A673 (cell line): Measurements from ENCODE around the gene INPP1. TPM values are rescaled to one million over a fixed set of nuclear protein-coding genes. Genes with fewer than 3 reads are reported as not detected.

Experiments used
- BruUV-seq: library from RNA; stranded (reverse); fragments of 400-500 nt; replicated peaks from 2 replicates; lab custom pipeline; 2021; lab: Mats Ljungman, UMichigan
- CTCF ChIA-PET: fragments of 300-600 bp; sonication (Branson Sonifier 250); formaldehyde crosslinking; loops from one replicate; lab custom pipeline; 2022; ENCODE audit warnings: antibody characterized with exemption; lab: Charles Lee
- POLR2A ChIA-PET: fragments of 300-600 bp; sonication (Branson Sonifier 250); formaldehyde crosslinking; loops from one replicate; lab custom pipeline; 2022; ENCODE audit warnings: antibody characterized with exemption; ENCODE audit not compliant: low non-redundant PET; lab: Charles Lee
- DNase-seq: peaks from one replicate; pipeline ENCODE4 v3.0.0-alpha.2; 2015; ENCODE audit warnings: low spot score
- H3K27ac ChIP-seq: fragments of 200-600 bp; sonication (generic); 2 replicates; pipeline ENCODE4 v1.5.1; 2016; ENCODE audit warnings: mixed run types, low read depth, mild to moderate bottlenecking, mixed read lengths, antibody characterized with exemption, low read length; ENCODE audit not compliant: poor library complexity, severe bottlenecking
- H3K27me3 ChIP-seq: fragments of 200-600 bp; sonication (generic); replicated peaks from 2 replicates; pipeline ENCODE4 v1.6.1; 2017; ENCODE audit warnings: mixed run types, low read depth, mild to moderate bottlenecking, mixed read lengths, antibody characterized with exemption, low read length; ENCODE audit not compliant: insufficient read depth, poor library complexity
- H3K36me3 ChIP-seq: fragments of 200-600 bp; sonication (generic); 2 replicates; pipeline ENCODE4 v1.6.1; 2016; ENCODE audit warnings: mixed run types, mild to moderate bottlenecking, mixed read lengths, antibody characterized with exemption, low read length; ENCODE audit not compliant: insufficient read depth, poor library complexity, severe bottlenecking
- H3K4me1 ChIP-seq: fragments of 200-600 bp; sonication (generic); 2 replicates; pipeline ENCODE4 v1.6.1; 2017; ENCODE audit warnings: mixed run types, mild to moderate bottlenecking, mixed read lengths, antibody characterized with exemption, low read length; ENCODE audit not compliant: insufficient read depth, poor library complexity, severe bottlenecking
- H3K4me3 ChIP-seq: fragments of 200-600 bp; sonication (generic); 2 replicates; pipeline ENCODE4 v1.5.1; 2016; ENCODE audit warnings: low read depth, mixed run types, mild to moderate bottlenecking, mixed read lengths, low read length; ENCODE audit not compliant: poor library complexity, severe bottlenecking
- H3K9me3 ChIP-seq: fragments of 200-600 bp; sonication (generic); 2 replicates; pipeline ENCODE4 v1.6.1; 2016; ENCODE audit warnings: mixed run types, low read depth, mild to moderate bottlenecking, mixed read lengths, antibody characterized with exemption, low read length; ENCODE audit not compliant: poor library complexity, severe bottlenecking
- CTCF ChIP-seq: fragments of 300-800, 200-600 bp; sonication (generic); conservative IDR thresholded peaks from 2 replicates; pipeline ENCODE4 v1.5.1; 2017; ENCODE audit warnings: low read depth, mild to moderate bottlenecking, antibody characterized with exemption, low read length, moderate library complexity, mixed read lengths
- EZH2 ChIP-seq: fragments of 200-600 bp; sonication (generic); IDR thresholded peaks from 2 replicates; pipeline ENCODE4 v1.6.1; 2017; ENCODE audit warnings: borderline replicate concordance, low read depth, mild to moderate bottlenecking, mixed read lengths, antibody characterized with exemption, low read length; ENCODE audit not compliant: poor library complexity, severe bottlenecking
- intact Hi-C: fragments of 100-400 bp; cut with micrococcal nuclease; formaldehyde crosslinking; loops from one replicate; pipeline ENCODE4 v1.10.0; 2022; ENCODE audit not compliant: unreplicated experiment
- total RNA-seq: library from RNA; stranded (reverse); gene quantifications from 2 replicates; pipeline ENCODE4 v1.2.3, GENCODE V29; 2021

The INPP1 gene
- total RNA-seq, 1 experiment from 2014 or later: 3.9 TPM

- CTCF ChIA-PET: no interaction called here
- no TSS peak for BruUV-seq
These were observed 10.0 kb upstream of the INPP1 start for GRCh38 chr2:190333395-190333794.

GRCh38 chr2:190333928-190334327 is 9.5 kb upstream of the INPP1 start:
- Histone ChIP-seq H3K4me1 (no peaks in the 10 kb centered on the region), H3K9me3 (no peaks in the 10 kb centered on the region), H3K4me3 (no peak overlapping the region), H3K36me3 (no peaks in the 10 kb centered on the region), H3K27ac (no peak overlapping the region), H3K27me3 (no peaks in the 10 kb centered on the region)
- CTCF ChIA-PET: no interaction called here
- DNase-seq: no peak
- BruUV-seq: no TSS peak
- POLR2A ChIA-PET: no interaction called here
- TF ChIP-seq EZH2 (no peak), CTCF (no peak)
- intact Hi-C loops: loop anchor here (10.0 kb wide), 1 partner anchor 181 kb away; no protein-coding TSS in a partner anchor

More at GRCh38 chr2:190333395-190333794, 10.0 kb upstream of the INPP1 start:
- Histone ChIP-seq H3K4me3 (no peak overlapping the region), H3K4me1 (no peaks in the 10 kb centered on the region), H3K27me3 (no peaks in the 10 kb centered on the region), H3K36me3 (no peaks in the 10 kb centered on the region), H3K9me3 (no peaks in the 10 kb centered on the region), H3K27ac (no peak overlapping the region)
- intact Hi-C loops: loop anchor here (10.0 kb wide), 1 partner anchor 181 kb away; no protein-coding TSS in a partner anchor
- POLR2A ChIA-PET: no interaction called here
- no peak for DNase-seq
- TF ChIP-seq CTCF (no peak), EZH2 (no peak)

GRCh38 chr2:190334479-190335224 is 8.7 kb upstream of the INPP1 start:
- H3K27me3 ChIP-seq: no peaks in the 10 kb centered on the region
- no peaks in the 10 kb centered on the region for H3K4me1 ChIP-seq
- no TSS peak for BruUV-seq
- no peak overlapping the region for H3K27ac ChIP-seq
- ChIA-PET CTCF (no interaction called here), POLR2A (no interaction called here)
- TF ChIP-seq EZH2: no peak
- TF ChIP-seq CTCF: no peak
- H3K9me3 ChIP-seq: no peaks in the 10 kb centered on the region
- H3K36me3 ChIP-seq: no peaks in the 10 kb centered on the region
- no peak overlapping the region for H3K4me3 ChIP-seq
- no peak for DNase-seq
- intact Hi-C loops: loop anchor here (10.0 kb wide), 1 partner anchor 180 kb away; no protein-coding TSS in a partner anchor
